GM12875 (cell line): ENCODE results near the gene ADAMTS12.
"Not testable (repeated sequence)": the region's sequence is repeated elsewhere in the genome, so short reads cannot be mapped to it uniquely, and the experiment has no call there.

Experiments used
- H3K4me3 ChIP-seq: one replicate; pipeline ENCODE4 v1.5.1; 2011; ENCODE audit warnings: low read depth, low read length, control low read depth
- CTCF ChIP-seq: IDR thresholded peaks from 2 replicates; pipeline ENCODE4 v1.5.1; 2011; ENCODE audit warnings: low read depth, mild to moderate bottlenecking, control low read depth, inconsistent platforms, low read length, moderate library complexity, borderline replicate concordance; ENCODE audit not compliant: insufficient read depth

ADAMTS12 gene

GRCh38 chr5:33556330-33557328 is 335.2 kb downstream of the ADAMTS12 start:
- no peak overlapping the region for H3K4me3 ChIP-seq
- TF ChIP-seq CTCF: no peak

- no peak overlapping the region for H3K4me3 ChIP-seq
- no peak for TF ChIP-seq CTCF
These were observed 341.7 kb downstream of the ADAMTS12 start for GRCh38 chr5:33549982-33550567.

- H3K4me3 ChIP-seq: not testable (repeated sequence)
These were observed 352.0 kb downstream of the ADAMTS12 start for GRCh38 chr5:33539790-33540189.

GRCh38 chr5:33539212-33539611 is 352.6 kb downstream of the ADAMTS12 start:
- TF ChIP-seq CTCF: no peak
- no peak overlapping the region for H3K4me3 ChIP-seq

- H3K4me3 ChIP-seq: no peak overlapping the region
- no peak for TF ChIP-seq CTCF
These were observed 353.6 kb downstream of the ADAMTS12 start for GRCh38 chr5:33538201-33538600.

- H3K4me3 ChIP-seq: no peak overlapping the region
- no peak for TF ChIP-seq CTCF
These were observed 354.6 kb downstream of the ADAMTS12 start for GRCh38 chr5:33537240-33537639.

GRCh38 chr5:33536802-33537201 is 355.0 kb downstream of the ADAMTS12 start:
- H3K4me3 ChIP-seq: no peak overlapping the region

More at GRCh38 chr5:33536802-33537201, 355.0 kb downstream of the ADAMTS12 start:
- TF ChIP-seq CTCF: no peak
